BLaER1 (cell line): ENCODE data around the gene ASIC3.

Experiments
- H3K27ac ChIP-seq: shearing (Covaris generic); formaldehyde crosslinking; 2 replicates; pipeline ENCODE4 v1.8.1; 2022
- H3K27me3 ChIP-seq: shearing (Covaris generic); formaldehyde crosslinking; 2 replicates; pipeline ENCODE4 v1.8.1; 2022
- H3K36me3 ChIP-seq: shearing (Covaris generic); formaldehyde crosslinking; 2 replicates; pipeline ENCODE4 v1.8.1; 2022
- H3K4me1 ChIP-seq: shearing (Covaris generic); formaldehyde crosslinking; 2 replicates; pipeline ENCODE4 v1.8.1; 2022
- H3K4me2 ChIP-seq: shearing (Covaris generic); formaldehyde crosslinking; 2 replicates; pipeline ENCODE4 v1.8.1; 2022
- H3K4me3 ChIP-seq: shearing (Covaris generic); formaldehyde crosslinking; 2 replicates; pipeline ENCODE4 v1.8.1; 2022
- H3K9ac ChIP-seq: shearing (Covaris generic); formaldehyde crosslinking; 2 replicates; pipeline ENCODE4 v1.8.1; 2022
- H3K9me3 ChIP-seq: shearing (Covaris generic); formaldehyde crosslinking; 2 replicates; pipeline ENCODE4 v1.8.1; 2022
- H4K20me1 ChIP-seq: shearing (Covaris generic); formaldehyde crosslinking; 2 replicates; pipeline ENCODE4 v1.8.1; 2022
- Cebpa-rat ChIP-seq: shearing (Covaris generic); IDR thresholded peaks from 2 replicates; pipeline ENCODE4 v1.8.1; 2022

The ASIC3 gene

DNA sequence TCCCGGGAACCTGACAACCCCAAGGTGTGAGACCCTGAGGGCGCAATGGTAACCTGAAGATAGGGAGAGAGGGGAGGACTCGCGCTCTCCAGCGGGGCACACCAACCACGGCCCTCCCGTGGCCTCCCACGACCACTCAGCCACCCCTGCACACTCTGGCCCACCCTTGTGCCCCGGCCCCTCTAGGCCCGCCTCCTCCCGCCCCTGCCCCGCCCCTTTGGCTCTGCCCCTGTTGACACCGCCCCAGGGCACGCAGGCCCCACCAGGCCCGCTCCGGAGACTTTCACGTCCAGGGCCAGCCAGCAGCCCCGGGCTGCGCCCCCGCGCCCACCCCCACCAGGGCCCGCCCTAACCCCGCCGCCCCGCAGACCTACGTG lies 35.0 kb upstream of the ASIC3 start:
- Histone ChIP-seq H4K20me1 (no peaks in the 10 kb centered on the region), H3K36me3 (peaks cover 7% of the 10 kb centered on the region; the same call in 1 of the 2 replicates), H3K9ac (no peak overlapping the region), H3K9me3 (no peaks in the 10 kb centered on the region), H3K4me2 (peak overlapping the region; percentile 59), H3K4me3 (no peak overlapping the region), H3K4me1 (peaks cover 90% of the 10 kb centered on the region), H3K27ac (no peak overlapping the region), H3K27me3 (0 out of 2 replicates have a peak, but pooled peaks cover under 1% of the 10 kb centered on the region)
- no peak for TF ChIP-seq Cebpa-rat

DNA sequence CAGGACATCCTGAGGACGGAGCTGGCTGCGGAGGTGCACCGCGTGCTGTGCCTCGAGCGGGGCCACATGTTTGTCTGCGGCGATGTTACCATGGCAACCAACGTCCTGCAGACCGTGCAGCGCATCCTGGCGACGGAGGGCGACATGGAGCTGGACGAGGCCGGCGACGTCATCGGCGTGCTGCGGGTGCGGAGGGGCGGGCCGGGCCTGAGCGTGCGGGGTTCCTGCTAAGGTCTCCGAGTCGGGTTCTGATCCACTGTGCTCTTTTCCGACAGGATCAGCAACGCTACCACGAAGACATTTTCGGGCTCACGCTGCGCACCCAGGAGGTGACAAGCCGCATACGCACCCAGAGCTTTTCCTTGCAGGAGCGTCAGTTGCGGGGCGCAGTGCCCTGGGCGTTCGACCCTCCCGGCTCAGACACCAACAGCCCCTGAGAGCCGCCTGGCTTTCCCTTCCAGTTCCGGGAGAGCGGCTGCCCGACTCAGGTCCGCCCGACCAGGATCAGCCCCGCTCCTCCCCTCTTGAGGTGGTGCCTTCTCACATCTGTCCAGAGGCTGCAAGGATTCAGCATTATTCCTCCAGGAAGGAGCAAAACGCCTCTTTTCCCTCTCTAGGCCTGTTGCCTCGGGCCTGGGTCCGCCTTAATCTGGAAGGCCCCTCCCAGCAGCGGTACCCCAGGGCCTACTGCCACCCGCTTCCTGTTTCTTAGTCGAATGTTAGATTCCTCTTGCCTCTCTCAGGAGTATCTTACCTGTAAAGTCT lies 34.4 kb upstream of the ASIC3 start:
- Histone ChIP-seq H3K4me3 (no peak overlapping the region), H3K36me3 (peaks cover 7% of the 10 kb centered on the region; the same call in 1 of the 2 replicates), H4K20me1 (no peaks in the 10 kb centered on the region), H3K9me3 (no peaks in the 10 kb centered on the region), H3K27me3 (peaks cover 6% of the 10 kb centered on the region), H3K27ac (0 out of 2 replicates have a peak overlapping the region, but pooled peaks have one; percentile 18), H3K4me1 (peaks cover 90% of the 10 kb centered on the region), H3K4me2 (peak overlapping the region; percentile 59), H3K9ac (no peak overlapping the region)
- TF ChIP-seq Cebpa-rat: no peak

- Histone ChIP-seq H3K9me3 (no peaks in the 10 kb centered on the region), H3K27me3 (peaks cover 14% of the 10 kb centered on the region), H3K27ac (no peak overlapping the region), H4K20me1 (no peaks in the 10 kb centered on the region), H3K4me1 (peaks cover 90% of the 10 kb centered on the region), H3K9ac (no peak overlapping the region), H3K4me2 (peak overlapping the region; percentile 6; the same call in 1 of the 2 replicates), H3K36me3 (peaks cover 7% of the 10 kb centered on the region; the same call in 1 of the 2 replicates), H3K4me3 (no peak overlapping the region)
- no peak for TF ChIP-seq Cebpa-rat
Measured at GRCh38 chr7:151014950-151015349, 33.4 kb upstream of the ASIC3 start.

DNA sequence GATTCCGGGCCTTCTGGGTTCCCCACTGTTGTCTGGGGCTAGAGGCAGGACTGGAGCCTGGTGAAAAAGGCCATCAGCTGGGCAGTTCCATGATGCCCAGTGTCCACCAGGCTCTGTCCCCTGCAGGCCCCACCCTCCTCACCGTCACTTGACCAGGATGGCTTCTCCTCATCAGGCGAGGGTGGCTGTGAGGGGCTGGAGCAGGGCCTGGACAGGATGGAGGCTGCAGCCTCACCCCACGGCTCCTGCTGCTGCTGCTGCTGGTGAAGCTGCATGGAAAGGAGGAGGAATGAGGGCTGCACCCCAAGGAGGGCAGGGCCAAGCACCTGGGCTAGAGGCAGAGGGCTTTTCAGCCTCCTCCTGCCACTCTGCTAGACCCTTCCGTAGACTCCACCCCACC lies 32.4 kb upstream of the ASIC3 start:
- peaks cover 7% of the 10 kb centered on the region; the same call in 1 of the 2 replicates for H3K36me3 ChIP-seq
- no peaks in the 10 kb centered on the region for H3K9me3 ChIP-seq
- H3K27ac ChIP-seq: no peak overlapping the region
- H3K4me2 ChIP-seq: no peak overlapping the region
- peaks cover 90% of the 10 kb centered on the region for H3K4me1 ChIP-seq
- H3K27me3 ChIP-seq: peaks cover 14% of the 10 kb centered on the region
- TF ChIP-seq Cebpa-rat: no peak
- no peak overlapping the region for H3K4me3 ChIP-seq
- H4K20me1 ChIP-seq: no peaks in the 10 kb centered on the region
- H3K9ac ChIP-seq: no peak overlapping the region

- H3K4me3 ChIP-seq: no peak overlapping the region
- peaks cover 87% of the 10 kb centered on the region for H3K4me1 ChIP-seq
- H3K36me3 ChIP-seq: peaks cover 7% of the 10 kb centered on the region; the same call in 1 of the 2 replicates
- TF ChIP-seq Cebpa-rat: no peak
- H3K4me2 ChIP-seq: peak overlapping the region; percentile 100
- peaks cover 14% of the 10 kb centered on the region for H3K27me3 ChIP-seq
- H4K20me1 ChIP-seq: no peaks in the 10 kb centered on the region
- H3K27ac ChIP-seq: no peak overlapping the region
- H3K9ac ChIP-seq: no peak overlapping the region
- no peaks in the 10 kb centered on the region for H3K9me3 ChIP-seq
Measured at GRCh38 chr7:151016505-151016904, 31.8 kb upstream of the ASIC3 start.

DNA sequence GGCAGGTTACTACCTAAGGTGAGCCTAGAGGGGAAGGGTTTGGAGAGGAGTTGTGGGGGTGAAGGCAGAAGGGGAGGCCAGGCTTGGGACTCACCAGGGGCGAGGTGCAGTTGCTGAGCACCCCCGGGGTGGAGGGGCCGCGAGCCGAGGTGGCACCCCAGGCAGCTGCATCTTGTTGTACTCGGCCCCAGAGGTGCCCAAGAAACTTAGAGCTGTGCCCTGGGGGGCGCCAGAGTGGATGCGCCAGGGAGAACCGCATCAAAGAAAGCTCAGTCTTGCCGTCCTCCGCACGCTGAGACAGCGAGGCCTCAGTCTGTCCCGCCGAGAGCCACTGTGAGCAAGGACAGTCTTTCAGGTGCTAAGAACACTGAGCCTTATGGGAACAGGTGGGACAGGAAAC lies 31.4 kb upstream of the ASIC3 start:
- Histone ChIP-seq H3K27ac (no peak overlapping the region), H3K4me3 (peak overlapping the region; percentile 68), H3K4me2 (peak overlapping the region; percentile 100), H3K4me1 (peaks cover 83% of the 10 kb centered on the region), H3K9ac (no peak overlapping the region), H3K36me3 (peaks cover 7% of the 10 kb centered on the region; the same call in 1 of the 2 replicates), H3K9me3 (no peaks in the 10 kb centered on the region), H3K27me3 (peaks cover 14% of the 10 kb centered on the region), H4K20me1 (no peaks in the 10 kb centered on the region)
- no peak for TF ChIP-seq Cebpa-rat

- peak overlapping the region; percentile 68 for H3K4me3 ChIP-seq
- H3K9me3 ChIP-seq: no peaks in the 10 kb centered on the region
- peaks cover 7% of the 10 kb centered on the region; the same call in 1 of the 2 replicates for H3K36me3 ChIP-seq
- peaks cover 14% of the 10 kb centered on the region for H3K27me3 ChIP-seq
- H4K20me1 ChIP-seq: no peaks in the 10 kb centered on the region
- H3K27ac ChIP-seq: peak overlapping the region; percentile 57
- H3K4me2 ChIP-seq: peak overlapping the region; percentile 100
- peak overlapping the region; percentile 73 for H3K9ac ChIP-seq
- TF ChIP-seq Cebpa-rat: no peak
- peaks cover 78% of the 10 kb centered on the region for H3K4me1 ChIP-seq
Measured at GRCh38 chr7:151017370-151017952, 30.9 kb upstream of the ASIC3 start.

- no peak for TF ChIP-seq Cebpa-rat
- H3K9ac ChIP-seq: peak overlapping the region; percentile 73
- H3K4me2 ChIP-seq: peak overlapping the region; percentile 100
- peak overlapping the region; percentile 57 for H3K27ac ChIP-seq
- no peaks in the 10 kb centered on the region for H3K9me3 ChIP-seq
- H4K20me1 ChIP-seq: no peaks in the 10 kb centered on the region
- H3K4me3 ChIP-seq: peak overlapping the region; percentile 68
- peaks cover 76% of the 10 kb centered on the region for H3K4me1 ChIP-seq
- peaks cover 14% of the 10 kb centered on the region for H3K27me3 ChIP-seq
- H3K36me3 ChIP-seq: peaks cover 7% of the 10 kb centered on the region; the same call in 1 of the 2 replicates
Measured at GRCh38 chr7:151017953-151018420, 30.3 kb upstream of the ASIC3 start.

DNA sequence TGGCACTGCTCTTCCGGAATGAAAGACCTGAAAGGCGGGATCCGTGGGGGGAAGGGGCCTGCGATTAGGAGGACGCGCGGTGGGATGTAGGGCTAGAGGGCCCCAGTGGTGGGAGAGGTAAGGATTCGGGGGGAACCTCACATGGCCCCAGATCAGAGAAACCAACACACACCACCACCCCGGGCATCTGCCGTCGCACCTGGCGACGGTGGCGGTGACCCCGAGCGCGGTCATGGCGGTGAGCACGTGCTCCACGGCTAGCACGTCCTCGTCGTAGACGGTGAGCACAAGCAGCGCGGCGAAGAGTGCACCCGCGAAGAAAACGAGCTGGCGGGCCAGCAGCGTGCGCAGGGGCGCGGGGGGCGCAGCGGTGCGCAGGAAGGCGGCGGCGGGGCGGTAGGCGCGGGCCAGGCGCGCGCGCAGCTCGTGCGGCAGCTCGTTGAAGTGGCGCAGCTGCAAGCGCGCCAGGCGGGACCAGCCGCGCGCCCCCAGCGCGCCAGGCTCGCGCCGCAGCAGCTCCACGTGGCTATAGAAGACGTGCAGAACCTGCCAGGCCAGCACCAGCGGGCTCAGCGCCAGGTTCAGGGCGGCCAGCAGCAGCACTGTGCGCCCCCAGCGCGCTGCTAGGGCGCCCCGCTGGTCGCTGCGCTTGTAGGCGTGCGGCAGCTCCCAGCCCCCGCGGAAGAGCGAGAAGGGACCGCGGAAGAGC lies 29.8 kb upstream of the ASIC3 start:
- peaks cover 7% of the 10 kb centered on the region; the same call in 1 of the 2 replicates for H3K36me3 ChIP-seq
- no peaks in the 10 kb centered on the region for H3K9me3 ChIP-seq
- TF ChIP-seq Cebpa-rat: no peak
- H3K9ac ChIP-seq: peak overlapping the region; percentile 73
- peak overlapping the region; percentile 68 for H3K4me3 ChIP-seq
- H4K20me1 ChIP-seq: no peaks in the 10 kb centered on the region
- H3K27ac ChIP-seq: peak overlapping the region; percentile 57
- peak overlapping the region; percentile 100 for H3K4me2 ChIP-seq
- peaks cover 77% of the 10 kb centered on the region for H3K4me1 ChIP-seq
- H3K27me3 ChIP-seq: peaks cover 14% of the 10 kb centered on the region
